HG02840 (cell line): Measurements from ENCODE around the gene USF1.
"Not testable (repeated sequence)": the region's sequence is repeated elsewhere in the genome, so short reads cannot be mapped to it uniquely, and the experiment has no call there.

Experiments used
- ATAC-seq: cut with Tn5 transposase; IDR thresholded peaks from one replicate; pipeline ENCODE4 v1.9.1; 2021; ENCODE audit warnings: mild to moderate bottlenecking, moderate library complexity, moderate number of reproducible peaks; ENCODE audit not compliant: unreplicated experiment, low FRiP score

The USF1 gene

DNA sequence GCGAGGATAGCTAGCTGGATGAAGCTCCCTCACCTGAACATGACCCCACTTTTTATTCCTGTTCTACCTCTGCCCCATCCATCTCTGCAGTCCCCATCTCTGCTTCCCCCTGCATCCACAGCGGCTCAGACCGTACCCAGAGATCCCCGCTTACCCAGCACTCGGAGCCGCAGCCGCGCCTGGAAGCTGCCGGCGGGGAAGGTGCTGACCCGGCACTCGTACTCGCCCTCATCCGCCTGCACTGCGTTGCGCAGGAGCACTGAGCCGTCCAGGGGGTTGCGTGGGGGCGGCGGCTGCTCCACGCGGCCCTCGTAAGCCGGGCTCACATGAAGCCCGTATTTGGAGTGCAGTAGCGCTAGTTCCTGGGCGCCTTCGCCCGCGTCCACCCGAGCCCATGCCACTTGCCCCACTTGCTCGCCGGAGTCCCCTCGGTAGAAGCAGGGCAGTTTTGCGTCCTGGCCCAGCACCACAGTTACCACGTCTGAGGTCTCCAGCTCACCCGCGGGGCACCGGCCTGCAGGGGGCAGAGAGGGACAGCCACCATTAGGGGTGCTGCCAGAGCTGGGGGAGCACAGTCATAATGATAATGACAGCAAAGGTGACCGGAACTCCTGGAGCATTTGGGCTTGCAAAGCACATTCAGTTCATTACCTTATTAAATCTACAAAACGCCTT lies 33.8 kb upstream of the USF1 start:
- ATAC-seq: no peak

DNA sequence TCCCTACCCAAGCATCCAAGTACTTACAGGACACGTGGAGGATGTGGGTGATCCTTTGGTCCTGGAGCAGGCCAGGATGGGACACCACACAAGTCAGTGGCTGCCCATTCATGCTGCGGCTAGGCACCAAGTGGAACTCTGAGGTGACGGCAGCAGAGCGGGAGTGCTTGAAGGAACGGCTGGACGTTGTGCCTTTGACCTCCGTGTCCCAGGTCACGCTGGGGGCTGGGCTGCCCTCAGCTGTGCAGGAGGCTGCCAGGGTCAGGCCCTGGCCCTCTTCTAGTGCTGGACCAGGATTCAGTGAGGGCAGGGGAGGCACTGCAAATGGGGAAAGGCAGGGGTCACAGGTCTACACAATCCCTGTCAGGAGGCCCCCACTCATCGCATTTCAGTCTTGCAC lies 31.6 kb upstream of the USF1 start:
- no peak for ATAC-seq

DNA sequence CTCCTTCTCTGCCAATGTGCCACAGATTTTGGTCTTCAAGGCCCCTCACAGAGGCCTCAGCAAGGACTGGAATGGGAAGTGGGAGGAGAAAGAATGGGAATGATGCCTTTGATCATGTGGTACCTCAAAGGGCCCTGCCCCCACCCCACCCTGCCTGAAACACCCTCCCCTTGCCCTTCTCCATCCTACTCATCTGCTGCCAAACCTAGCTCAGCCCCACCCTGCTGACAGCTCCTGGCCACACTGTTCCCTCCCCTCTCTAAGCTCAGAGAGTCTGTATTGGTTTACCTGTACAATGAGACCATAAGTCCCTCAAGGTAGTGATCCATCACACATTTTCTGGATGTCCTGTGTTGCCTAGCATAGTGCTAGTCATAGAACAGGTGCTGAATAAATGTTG lies 30.6 kb upstream of the USF1 start:
- no peak for ATAC-seq

DNA sequence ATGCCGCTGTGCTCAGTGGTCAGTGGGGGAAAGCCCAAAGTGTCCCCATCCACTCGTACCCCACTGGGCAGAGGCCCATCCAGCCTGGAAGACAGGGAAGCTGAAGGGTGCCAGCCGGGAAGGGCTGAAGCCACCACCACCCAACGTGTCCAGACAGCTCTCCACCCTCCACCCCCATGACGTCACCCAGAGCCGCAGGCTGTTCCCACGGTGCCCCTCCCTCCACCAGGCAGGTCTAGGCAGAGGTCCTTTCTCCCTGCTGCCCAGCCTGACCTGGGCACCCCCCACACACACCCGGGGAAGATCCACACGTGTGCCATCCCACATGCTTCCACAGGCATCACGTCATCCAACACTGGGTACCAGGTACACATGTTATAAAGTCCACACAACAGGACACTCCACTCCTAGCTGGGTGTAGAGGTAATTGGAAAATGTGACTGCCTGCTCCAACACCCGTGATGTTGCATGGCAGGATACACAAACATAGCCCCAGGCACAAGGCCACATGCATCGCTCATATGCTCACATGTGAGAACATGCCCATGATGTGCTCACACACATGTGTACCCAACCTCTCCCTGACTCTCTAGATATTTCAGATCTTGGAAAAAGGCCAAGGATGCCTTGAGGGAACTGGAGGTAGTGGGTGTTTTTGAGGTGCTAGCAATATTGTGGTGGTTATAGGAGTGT lies 29.0 kb upstream of the USF1 start:
- no peak for ATAC-seq

DNA sequence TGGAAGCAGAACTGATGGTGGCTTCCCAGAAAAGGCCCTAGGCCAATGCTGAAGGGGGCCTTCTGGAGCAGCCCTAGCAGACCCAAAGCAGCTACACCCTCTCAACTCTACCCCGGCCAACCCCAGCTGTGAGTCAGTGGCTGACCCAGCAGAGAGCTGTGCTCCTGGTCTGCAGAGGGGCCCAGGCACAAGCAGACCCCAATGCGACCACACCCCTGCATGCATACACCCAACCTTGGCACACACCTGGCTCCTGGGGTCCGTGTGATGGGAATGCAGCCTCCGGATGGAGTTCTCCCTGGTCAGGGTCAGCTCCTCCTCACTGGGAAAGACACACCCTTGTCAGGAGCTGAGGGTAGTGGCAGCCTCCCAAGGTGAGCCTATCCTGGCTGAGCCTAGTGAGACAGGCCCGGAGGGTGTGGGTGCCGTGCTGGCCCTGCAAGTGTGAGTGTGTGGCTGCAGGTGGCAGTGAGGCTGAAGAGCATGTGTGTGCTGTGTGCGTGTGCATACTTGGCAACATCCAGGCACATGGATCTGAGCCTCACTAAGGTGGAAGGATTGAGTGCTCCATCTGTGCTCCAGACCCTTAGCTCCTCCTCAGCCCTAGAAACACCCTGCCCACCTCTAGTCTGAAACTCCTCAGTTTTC lies 27.8 kb upstream of the USF1 start:
- no peak for ATAC-seq

DNA sequence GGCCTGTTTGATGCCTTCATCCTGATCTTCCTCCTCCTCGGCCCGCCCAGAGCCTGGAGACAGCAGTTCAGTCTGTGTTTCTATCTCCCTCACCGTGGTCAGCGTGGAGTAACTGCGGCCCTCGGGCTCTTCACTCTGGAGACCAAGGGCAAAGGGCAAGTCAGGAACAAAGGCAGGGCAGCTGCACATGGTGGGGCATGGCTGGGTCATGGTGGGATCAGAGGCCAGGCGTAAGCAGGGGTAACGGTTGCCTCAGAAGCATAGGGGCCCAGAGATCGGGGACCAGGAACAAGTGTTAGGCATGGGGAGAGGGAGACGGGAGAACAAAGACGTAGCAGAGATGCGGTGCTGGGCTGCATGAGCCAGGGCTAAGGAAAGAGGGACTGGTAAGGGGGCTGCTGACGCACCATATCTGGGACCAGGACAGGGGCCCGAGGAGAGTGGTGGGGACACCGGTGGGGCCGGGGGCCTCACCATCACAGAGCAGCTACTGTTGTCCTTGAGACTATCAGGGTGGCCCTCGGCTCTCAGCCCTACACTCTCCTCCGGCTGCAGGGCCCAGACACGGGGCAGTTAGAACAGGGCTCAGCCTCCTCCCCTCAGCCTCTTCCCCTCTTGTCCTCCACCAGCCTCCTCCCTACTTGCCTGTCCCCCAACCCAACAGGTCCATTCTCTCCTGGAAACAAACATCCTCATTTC lies 27.1 kb upstream of the USF1 start:
- ATAC-seq: no peak

DNA sequence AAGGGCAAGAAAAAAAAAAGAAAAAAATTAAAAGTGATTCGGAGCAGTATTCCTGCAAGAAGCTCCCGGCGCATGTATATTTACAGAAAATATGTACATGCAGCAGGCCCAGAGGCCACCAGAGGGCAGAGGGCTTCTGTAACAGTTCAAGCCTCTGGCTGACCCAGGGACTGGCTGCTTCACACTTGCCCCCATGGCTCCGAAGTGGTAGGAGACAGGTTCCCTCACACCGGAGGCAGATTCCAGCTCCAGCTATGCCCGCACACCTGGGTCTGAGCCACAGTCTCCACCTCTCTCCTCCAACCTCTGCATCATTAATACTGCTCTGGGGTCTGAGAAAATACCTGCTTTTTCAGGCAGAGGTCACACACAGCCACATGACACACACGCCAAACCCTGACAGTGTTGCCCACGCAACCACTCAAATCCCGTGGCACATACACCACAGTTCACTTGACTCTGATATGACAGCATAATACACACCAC lies 26.2 kb upstream of the USF1 start:
- ATAC-seq: no peak

DNA sequence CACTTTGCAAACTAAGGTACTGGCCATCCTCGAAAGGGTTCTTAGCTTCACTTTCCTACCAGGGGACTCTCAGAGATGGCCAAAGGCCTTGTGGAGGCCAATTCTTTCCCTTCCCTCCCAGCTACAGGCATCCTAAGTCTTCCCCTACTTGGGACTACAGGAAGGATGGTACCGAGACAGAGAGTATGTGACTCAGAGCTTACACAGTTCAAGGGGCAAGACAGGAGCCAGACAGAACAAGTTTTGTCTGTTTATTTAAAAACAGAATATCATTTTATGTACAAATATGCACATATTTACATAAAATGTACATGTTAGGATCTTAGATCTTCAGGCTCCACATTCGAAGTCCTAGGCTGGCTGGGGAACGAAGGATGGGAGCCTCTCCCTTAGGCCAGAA lies 25.0 kb upstream of the USF1 start:
- ATAC-seq: no peak

DNA sequence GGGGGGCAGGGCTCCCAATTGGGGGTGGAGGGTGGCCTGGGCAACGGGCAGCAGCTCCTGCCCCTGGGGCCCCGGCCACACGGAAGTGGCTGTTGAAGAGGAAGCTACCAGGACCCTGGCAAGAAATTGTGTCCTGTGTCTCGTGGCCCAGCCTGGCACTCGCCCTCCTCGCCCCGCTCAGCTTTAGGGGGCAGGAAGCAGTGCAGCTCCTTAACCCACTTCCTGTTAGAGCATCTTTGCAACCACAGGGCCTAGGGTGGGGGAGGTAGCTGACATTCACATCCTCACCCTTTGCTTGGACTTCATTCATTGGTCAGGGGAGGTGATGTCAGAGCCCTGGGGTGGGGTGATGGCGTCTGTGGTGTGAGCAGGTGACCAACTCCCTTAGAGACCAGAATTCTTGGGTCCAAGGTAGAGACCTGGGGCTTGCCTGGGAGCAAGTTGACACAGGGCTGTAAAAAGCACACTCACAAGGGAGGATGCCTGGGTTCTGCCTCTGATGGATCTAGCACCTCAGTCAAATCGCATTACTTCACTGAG lies 24.0 kb upstream of the USF1 start, which contains the start of gene ARHGAP30:
ARHGAP30 (minus strand) TSS at position 161 of the 540 bp plus-strand sequence. CDS start 267 bp downstream, outside the sequence.
- peak; percentile 81 for ATAC-seq

DNA sequence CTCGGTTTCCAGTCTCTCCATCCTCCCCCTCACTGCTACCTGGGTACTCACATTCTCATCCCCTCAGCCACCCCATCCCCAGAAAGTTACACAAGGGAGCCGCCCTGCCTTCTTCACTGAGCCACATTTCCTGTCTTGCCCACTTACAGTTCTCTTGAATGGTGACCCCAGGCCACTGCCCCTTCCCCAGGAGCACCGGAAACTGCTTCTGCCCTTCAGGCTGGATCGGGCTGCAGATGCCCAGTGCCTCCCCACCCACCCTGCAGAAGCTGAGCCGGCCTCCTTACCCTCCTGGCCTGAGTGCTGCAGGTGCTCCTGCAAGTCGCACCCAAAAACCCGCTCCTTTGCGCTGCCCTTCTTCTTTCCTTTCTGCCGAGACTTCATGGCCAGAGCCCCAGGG lies 23.5 kb upstream of the USF1 start:
- no peak for ATAC-seq

DNA sequence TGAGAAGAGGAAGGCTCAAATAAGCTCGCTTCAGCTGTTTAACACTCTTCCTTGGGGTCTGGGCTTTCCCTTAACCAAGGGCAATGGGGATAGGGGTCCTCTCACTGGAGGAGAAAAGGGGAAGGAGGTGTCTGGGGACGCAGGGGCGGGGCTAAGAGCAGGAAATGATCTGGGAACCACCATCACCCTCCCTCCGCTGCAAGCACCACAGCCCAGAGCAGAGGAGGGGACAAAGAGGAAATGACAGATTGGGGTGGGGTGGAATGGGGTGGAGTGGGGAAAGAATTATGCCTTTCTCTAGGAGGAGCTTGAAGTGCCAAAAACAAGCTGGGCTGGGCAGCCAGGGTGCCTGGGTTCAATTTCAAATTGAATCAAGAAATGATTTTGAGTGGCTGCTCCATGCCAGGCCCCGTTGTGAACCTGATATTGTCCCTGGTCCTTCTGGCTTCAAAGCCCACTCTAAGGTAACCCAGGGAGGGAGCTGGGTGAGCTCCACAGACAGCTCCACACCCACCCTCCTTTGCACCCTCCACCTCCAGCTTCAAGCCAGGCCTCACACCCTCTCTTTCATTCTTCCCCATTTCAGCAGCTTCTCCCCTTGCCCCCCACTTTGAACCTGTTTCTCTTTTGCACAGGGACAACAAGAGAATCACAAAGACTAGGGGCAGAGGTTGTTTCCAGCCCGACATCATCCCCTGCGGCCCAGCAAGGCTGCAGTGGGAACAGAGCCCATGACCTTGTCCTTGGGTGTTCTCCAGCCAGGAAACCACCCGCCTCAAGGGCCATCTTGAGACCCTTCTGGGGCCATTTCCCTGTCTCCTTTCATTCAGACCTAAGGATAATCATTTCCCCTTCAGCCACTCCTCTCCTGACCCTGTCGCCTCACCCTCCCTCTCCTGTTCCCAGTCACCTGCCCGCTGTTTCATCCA lies 22.8 kb upstream of the USF1 start:
- ATAC-seq: peak; percentile 45

DNA sequence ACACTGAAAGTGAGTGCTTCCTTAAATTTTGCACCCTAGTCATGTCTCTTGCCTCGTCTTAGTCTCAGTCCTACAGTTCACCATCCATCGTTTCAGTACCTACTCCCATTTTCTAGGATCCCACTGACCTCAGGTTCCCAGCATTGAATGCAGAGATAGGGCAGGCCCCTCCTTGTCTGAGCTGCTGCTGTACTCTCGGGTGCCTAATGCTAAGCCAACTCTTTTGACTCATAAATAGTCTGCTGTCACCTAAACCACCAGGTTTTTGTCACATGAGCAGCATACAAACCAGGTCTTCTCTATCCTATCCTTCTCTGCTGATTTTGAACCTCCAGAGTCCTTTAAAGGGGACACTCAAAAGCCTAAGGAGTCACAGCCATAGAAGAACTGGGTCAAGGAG lies 20.9 kb upstream of the USF1 start:
- no peak for ATAC-seq

DNA sequence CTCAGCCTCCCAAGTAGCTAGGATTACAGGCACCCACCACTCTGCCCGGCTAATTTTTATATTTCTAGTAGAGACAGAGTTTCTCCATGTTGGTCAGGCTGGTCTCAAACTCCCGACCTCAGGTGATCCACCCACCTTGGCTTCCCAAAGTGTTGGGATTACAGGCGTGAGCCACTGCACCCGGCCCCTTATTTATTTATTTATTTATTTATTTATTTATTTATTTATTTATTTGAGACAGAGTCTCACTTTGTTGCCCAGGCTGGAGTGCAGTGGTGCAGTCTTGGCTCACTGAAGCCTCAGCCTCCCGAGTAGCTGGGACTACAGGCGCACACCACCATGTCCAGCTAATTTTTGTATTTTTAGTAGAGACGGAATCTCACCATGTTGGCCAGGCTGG lies 19.9 kb upstream of the USF1 start:
- not testable (repeated sequence) for ATAC-seq

DNA sequence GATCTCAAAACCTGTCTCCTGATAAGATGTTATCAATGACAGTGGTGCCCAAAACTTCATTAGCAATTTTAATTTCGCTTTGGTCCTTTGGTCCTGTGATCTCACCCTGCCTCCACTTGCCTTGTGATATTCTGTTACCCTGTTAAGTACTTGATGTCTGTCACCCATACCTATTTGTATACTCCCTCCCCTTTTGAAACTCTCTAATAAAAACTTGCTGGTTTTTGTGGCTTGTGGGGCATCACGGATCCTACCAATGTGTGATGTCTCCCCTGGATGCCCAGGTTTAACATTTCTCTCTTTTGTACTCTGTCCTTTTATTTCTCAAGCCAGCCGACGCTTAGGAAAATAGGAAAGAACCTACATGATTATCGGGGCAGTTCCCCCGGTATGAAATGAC lies 18.2 kb upstream of the USF1 start:
- ATAC-seq: not testable (repeated sequence)

DNA sequence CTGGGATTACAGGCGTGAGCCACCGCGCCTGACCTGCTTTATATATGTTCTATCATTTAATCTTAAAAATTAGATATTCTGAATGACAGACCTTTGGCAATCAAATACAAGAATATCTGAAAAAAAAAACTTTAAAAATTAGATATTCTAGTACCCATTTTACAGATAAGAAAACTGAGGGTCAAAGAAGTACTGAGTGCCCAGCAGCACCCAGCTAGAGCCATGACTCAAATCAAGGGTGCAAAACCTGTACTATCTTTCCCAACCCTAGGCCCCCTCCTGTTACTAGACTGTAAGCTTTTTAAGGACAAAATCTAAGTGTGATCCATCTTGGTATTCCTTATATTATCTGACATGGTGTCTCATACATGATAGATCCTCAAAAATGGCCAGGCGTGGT lies 15.6 kb upstream of the USF1 start:
- no peak for ATAC-seq

DNA sequence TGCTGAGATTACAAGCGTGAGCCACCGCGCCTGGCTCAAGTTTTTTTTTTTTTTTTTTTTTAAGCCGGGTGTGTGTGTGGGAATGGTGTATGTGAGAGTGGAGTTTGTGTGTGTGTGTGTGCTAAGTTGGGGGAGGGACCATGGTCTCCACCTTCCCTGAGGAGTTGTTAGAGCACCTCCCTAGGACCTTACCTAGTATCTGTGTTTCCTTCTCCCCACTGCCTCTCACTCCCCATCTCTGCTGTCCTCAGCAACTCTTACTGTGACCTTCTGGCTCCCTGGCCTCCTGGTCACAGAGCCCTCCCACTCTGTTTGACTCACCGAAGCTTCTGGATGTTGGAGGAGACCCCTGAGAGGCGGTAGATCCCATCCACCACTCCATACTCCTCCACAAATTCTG lies 13.5 kb upstream of the USF1 start:
- ATAC-seq: no peak

DNA sequence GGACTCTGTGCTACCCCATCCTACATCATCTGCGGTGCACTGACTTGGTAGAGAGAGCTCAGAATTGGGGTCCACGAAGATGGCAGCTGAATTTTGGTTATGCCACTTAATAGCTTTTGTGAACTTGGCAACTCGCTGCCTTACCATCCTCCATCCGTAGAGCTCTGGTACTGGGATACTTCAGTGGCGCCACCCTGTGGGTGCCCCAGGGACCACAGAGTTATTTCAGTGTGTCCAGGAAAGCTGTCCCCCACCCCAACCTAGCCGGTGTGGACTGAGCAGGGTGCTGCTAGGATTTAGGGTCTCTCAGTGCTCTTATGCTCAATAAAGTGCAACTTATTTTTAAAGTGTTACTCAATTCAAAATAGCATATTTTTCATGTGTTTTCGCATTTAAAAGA lies 9.0 kb upstream of the USF1 start:
- no peak for ATAC-seq

DNA sequence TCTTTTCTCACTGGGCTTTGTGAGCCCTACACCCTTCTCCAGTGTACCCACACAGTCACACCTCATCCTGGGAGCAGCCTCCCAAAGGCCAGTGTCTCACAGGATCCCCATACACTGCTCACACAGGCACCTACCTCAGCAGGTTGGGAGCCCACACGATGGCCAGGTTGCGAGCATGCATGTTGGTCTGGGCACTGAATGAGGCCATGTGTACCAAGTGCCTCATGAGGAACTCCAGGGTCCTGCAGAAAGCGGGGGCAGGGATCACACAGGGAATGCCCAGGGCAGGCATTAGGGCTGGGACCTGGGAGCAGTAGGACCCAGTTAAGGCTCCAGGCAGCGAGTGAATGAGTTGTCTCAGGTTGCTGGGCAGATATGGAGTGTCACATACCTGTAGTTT lies 8.5 kb upstream of the USF1 start:
- no peak for ATAC-seq

DNA sequence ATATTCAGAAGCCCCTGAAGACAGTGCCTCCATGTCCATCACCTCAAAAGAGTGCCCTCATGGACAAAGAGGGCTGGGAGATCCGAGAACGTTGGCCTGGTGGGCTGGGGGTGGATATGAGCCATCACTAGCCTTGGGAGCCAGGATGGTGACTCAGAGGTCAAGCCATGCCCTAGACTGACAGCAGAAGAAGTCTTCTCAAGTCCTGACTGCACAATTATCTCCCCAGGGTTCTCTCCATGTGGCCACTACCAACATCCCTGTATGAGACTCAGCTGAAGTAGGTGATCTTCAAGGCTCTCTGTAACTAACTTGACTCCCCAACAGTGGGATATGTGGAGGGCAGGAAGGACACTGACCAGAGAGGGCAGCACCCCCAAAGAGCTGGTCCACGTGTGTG lies 7.1 kb upstream of the USF1 start:
- no peak for ATAC-seq

DNA sequence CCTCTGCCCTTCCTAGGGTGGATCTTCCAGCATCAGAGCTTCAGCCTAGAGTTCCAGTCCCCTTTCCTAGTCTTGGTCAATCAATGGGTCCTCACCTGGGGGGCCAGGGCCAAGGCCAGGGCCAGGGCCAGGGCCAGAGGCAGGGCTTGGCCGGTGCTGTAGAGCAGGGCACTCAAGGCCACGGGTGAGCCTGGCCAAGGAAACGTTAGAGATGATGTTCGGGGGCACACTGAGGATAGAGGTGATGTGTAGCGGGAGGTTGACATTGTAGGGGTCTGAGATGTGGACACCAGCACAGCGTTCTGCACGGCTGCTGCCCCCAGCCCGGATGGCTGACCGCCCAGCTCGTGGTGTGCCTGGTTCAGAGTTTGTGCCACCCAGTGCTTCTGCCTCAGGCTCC lies 5.4 kb upstream of the USF1 start:
- ATAC-seq: no peak
